ENCODE data around the gene E2F4. TPM values are rescaled to one million over a fixed set of nuclear protein-coding genes. Genes with fewer than 3 reads are reported as not detected.

E2F4 gene
- total and polyA plus RNA-seq, 2 of the 8 experiments (the other 6 are each of a cell fraction or from before 2014, with no cell fraction given) = 79.9 to 157 TPM

- TF ChIP-seq CHD7 (IDR thresholded peaks at IDR 0.05; ENCODE audit: insufficient replicate concordance, low read length) = no peak
- peak; percentile 38; the same call in 1 of the 2 replicates for TF ChIP-seq RBBP5 (IDR thresholded peaks at IDR 0.05; ENCODE audit: borderline replicate concordance, low read depth, low read length)
- TF ChIP-seq USF2 (IDR thresholded peaks at IDR 0.05; ENCODE audit: low read length) = no peak
Measured at GRCh38 chr16:67185651-67186134, 6.3 kb upstream of the E2F4 start (continued).
